NCI-H2107 treated with DMSO at 0.1 percent for 48 hours (cell line): ENCODE measurements around the gene LRFN2.

ENCODE experiments used
- DNase-seq: peaks from one replicate; lab custom pipeline; 2025; ENCODE audit not compliant: unreplicated experiment; lab: John Stamatoyannopoulos, UW

Gene LRFN2

GRCh38 chr6:40439026-40439800, 148.0 kb downstream of the LRFN2 start:
- DNase-seq: no peak

GRCh38 chr6:40438246-40438887, 148.8 kb downstream of the LRFN2 start:
- no peak for DNase-seq

- no peak for DNase-seq
These were observed 149.5 kb downstream of the LRFN2 start for GRCh38 chr6:40437631-40438030.

GRCh38 chr6:40436685-40437604, 150.2 kb downstream of the LRFN2 start:
- no peak for DNase-seq

GRCh38 chr6:40432982-40433381, 154.2 kb downstream of the LRFN2 start:
- DNase-seq: no peak

GRCh38 chr6:40431706-40432105, 155.5 kb downstream of the LRFN2 start:
- DNase-seq: no peak

- no peak for DNase-seq
These were observed 160.0 kb downstream of the LRFN2 start for GRCh38 chr6:40427196-40427595.

GRCh38 chr6:40426346-40427066, 160.7 kb downstream of the LRFN2 start:
- DNase-seq: no peak

- no peak for DNase-seq
These were observed 161.8 kb downstream of the LRFN2 start for GRCh38 chr6:40425192-40425919.

- DNase-seq: no peak
These were observed 165.1 kb downstream of the LRFN2 start for GRCh38 chr6:40422046-40422445.

- DNase-seq: no peak
These were observed 167.0 kb downstream of the LRFN2 start for GRCh38 chr6:40419946-40420728.

GRCh38 chr6:40419377-40419776, 167.8 kb downstream of the LRFN2 start:
- no peak for DNase-seq

- no peak for DNase-seq
These were observed 170.1 kb downstream of the LRFN2 start for GRCh38 chr6:40417031-40417430.

GRCh38 chr6:40414617-40415016, 172.5 kb downstream of the LRFN2 start:
- DNase-seq: no peak

GRCh38 chr6:40413239-40413638, 173.9 kb downstream of the LRFN2 start:
- no peak for DNase-seq

- DNase-seq: no peak
These were observed 175.3 kb downstream of the LRFN2 start for GRCh38 chr6:40411881-40412280.

GRCh38 chr6:40410821-40411220, 176.3 kb downstream of the LRFN2 start:
- no peak for DNase-seq

- DNase-seq: no peak
These were observed 177.3 kb downstream of the LRFN2 start for GRCh38 chr6:40409716-40410397.
